ENCODE data around the gene SPATA33.
"Not testable (repeated sequence)": the region's sequence is repeated elsewhere in the genome, so short reads cannot be mapped to it uniquely, and the experiment has no call there.

The SPATA33 gene

DNA sequence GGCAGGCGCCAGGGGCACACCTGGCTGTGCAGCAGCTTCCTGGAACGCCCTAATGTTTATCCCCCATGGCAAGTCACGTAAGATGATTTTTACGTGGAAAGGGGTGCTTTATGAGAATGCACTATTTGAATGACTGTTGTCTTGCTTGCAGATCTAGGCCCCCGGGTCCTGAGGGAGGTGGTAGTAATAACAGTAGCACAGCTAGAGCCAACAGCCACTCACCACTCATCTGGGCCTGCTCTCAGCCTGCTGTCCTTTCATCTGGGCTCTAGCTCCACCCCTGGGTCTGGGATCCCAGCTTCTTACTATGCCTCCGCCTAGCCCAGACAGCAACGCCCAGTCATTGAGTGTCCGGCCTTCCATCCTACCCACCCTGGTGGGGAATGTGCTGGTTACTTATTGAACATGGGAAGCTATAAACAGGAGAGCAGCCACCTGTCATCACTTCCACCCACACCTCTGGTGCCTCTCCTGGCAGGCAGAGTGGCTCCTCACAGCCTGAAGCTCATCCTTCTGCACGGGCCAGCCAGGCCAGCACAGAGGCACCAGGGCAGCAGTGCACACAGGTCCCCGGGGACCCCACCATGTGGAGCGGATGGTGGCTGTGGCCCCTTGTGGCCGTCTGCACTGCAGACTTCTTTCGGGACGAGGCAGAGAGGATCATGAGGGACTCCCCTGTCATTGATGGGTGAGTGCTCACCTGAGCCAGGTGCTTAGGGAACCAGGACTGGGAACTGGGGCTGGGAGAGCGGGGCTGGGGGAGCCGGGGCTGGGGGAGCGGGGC is 27.6 kb upstream of the SPATA33 start:
- DNase-seq (ENCODE audit: low read depth) = no peak

DNA sequence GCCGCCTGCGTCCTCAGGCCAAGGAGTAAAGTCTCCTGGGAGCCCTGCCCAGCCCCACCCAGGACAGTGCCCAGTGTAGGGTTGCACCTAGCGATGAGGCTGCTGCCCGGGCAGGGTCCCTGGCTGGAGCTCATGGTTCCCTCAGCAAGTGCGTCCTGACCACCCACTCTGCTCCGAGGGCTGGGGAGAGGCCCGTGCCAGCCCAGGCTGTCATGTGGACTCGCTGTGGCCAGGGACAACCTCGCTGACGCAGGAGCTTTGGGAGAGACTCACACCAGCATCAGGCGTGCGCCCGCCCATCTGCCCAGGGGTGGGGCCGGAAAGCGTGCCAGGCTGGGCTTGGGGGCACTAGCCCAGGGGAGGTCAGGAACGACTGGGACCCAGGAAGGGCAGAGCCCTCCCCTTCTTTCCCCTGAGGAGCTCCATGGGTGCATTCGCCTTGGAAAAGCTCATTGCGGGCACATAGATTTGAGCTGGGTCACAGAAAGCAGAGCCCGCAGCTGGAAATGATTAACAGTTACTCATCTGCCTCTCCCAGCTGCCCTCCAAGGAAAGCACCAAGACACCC is 24.5 kb upstream of the SPATA33 start:
- DNase-seq (ENCODE audit: low read depth) = no peak

DNA sequence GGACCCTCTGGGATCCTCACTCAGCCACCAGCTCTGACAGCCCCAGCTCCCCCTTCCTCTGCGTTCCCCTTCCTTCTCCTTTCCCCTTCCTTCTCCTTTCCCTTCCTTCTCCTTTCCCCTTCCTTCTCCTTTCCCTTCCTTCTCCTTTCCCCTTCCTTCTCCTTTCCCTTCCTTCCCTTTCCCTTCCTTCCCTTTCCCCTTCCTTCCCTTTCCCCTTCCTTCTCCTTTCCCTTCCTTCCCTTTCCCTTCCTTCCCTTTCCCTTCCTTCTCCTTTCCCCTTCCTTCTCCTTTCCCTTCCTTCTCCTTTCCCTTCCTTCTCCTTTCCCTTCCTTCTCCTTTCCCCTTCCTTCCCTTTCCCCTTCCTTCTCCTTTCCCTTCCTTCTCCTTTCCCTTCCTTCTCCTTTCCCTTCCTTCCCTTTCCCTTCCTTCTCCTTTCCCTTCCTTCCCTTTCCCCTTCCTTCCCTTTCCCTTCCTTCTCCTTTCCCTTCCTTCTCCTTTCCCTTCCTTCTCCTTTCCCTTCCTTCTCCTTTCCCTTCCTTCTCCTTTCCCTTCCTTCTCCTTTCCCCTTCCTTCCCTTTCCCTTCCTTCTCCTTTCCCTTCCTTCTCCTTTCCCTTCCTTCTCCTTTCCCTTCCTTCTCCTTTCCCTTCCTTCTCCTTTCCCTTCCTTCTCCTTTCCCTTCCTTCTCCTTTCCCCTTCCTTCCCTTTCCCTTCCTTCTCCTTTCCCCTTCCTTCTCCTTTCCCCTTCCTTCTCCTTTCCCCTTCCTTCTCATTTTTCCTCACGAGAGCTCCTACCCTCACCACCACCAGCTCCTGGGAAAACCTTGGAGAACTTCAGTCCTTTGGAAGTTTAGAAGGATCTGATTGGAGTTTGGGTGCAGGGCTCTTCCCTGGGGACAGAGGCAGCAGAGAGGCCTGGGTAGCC is 22.9 kb upstream of the SPATA33 start:
- not testable (repeated sequence) for DNase-seq (ENCODE audit: low read depth)

DNA sequence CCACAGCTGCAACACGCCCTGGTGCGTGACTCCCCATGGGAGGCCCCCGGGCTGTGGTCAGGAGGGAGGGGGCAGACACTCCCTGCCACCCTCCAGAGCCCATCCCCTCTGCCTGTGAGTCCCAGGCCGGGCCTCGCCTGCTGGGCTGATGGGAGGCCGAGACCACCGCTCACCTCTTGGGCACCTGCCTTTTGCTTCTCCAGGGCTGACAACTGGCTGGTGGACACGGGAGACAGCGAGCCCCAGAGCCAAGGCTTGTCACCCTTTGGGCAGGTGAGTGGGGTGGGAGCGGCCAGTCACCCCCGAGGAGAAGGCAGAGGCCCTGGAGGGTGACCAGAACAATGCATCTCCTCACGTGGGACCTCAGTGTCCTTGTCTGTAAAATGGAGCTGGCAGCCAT is 21.0 kb upstream of the SPATA33 start:
- no peak for DNase-seq (ENCODE audit: low read depth)

DNA sequence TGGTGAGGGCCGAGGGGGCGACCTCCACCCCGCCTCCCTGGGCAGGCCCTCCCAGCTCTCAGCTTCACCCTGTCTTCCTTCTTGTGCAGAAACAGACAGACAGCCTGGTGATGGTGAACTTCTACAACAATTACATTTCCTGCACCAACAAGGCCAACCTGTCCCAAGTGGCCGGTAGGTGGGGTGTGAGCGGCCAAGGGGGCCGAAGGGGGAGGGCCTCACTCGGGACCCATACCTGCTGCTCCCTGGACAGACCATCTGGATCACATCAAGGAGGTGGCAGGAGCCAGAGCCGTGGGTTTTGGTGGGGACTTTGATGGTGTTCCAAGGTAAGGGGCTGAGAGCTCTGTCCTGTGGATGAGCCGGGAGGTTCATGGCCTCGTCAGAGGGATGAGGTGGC is 20.3 kb upstream of the SPATA33 start:
- DNase-seq (ENCODE audit: low read depth) = no peak

DNA sequence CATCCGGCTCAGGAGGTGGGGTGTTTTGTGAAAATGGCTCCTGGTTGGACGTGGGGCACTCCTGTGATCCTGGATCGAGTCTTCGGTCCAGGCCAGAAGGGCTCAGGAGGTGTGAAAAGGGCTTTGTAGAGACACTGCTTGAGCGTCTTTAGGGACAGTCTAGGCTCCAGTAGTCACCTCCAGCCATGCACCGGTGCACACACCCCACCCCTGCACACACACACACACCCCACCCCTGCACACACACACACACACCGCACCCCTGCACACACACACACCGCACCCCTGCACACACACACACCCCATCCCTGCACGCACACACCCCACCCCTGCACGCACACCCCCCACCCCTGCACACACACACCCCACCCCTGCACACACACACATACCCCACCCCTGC is 19.2 kb upstream of the SPATA33 start:
- no peak for DNase-seq (ENCODE audit: low read depth)

DNA sequence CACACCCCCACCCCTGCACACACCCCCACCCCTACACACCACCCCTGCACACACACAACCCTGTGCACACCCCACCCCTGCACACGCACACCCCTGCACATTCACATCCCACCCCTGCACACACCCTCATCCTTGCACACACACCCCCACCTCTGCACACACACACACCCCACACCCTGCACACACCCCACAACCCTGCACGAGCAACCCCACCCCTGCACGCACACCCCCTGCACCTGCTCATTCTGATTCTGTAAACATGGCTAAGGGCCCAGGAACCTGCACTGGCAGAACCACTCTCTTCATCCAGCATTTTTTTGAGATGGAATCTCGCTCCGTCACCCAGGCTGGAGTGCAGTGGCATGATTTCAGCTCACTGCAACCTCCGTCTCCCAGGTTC is 18.3 kb upstream of the SPATA33 start:
- no peak for DNase-seq (ENCODE audit: low read depth)

DNA sequence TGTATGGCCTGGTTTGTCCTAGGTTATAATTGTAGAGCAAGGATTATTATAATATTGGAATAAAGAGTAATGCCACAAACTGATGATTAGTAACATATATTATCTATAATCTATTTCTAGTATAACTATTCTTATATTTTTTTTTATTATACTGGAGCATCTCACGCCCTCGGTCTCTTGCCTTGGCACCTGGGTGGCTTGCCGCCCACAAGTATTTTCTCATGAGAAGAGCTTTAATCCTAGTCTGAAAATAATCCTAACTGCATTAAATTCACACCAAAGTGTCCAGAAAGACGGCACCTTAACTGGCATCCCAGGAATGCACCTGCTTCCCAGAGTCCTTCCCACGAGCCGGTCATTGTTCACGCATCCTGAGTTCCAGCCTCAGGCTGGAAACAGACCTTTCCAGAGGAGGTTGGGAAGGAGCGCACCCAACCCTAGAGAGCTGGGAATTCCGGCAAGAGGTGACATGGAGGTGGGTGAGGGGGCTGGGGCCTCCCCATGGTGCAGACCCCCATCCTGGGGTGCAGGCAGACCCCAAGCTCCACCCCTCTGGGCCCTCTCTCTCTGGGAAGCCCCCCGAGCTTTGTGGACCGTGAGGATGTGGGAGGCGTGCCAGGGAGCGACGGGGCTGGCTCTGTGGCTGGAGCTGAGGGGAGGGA is 16.0 kb upstream of the SPATA33 start:
- DNase-seq (ENCODE audit: low read depth) = no peak

DNA sequence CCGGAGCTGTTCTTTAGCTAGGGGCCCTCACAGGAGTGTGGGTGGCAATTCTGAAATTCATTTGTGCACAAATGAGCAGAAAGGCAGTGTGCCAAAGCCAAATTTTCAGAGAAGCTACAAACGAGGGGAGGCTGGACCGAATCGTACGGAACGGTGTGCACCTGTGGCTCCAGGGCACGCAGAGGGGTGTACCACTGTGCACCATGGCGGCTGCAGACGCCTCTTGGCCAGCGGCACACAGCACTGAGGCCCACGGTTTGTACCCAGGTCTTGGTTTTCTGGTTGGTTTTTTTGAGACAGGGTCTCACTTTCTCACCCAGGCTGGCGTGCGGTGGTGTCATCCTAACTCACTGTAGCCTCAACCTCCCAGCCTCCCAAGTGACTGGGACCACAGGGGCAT is 15.1 kb upstream of the SPATA33 start:
- no peak for DNase-seq (ENCODE audit: low read depth)

DNA sequence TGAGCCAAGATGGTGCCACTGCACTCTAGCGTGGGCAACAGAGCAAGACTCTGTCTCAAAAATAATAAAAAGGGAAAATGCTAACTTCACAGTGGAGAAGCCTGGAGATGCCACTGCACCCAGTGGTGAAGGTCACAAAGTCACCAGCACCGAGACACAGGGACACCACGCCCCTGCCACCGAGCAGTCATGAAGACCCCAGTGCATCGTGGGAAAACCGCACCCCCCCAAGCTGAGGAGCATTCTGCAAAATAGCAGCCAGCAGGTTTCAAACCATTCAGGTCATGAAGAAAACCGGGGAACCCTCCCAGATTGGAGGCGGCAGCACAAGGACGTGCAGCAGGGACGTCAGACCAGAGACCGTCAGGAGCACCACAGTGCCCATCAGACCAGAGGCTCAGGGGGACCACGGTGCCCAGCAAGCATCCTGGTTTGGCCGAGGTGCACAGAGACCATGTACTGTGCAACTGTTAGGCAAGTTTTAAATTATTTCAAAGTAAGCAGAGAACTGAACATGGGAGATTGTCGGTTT is 13.8 kb upstream of the SPATA33 start:
- no peak for DNase-seq (ENCODE audit: low read depth)

DNA sequence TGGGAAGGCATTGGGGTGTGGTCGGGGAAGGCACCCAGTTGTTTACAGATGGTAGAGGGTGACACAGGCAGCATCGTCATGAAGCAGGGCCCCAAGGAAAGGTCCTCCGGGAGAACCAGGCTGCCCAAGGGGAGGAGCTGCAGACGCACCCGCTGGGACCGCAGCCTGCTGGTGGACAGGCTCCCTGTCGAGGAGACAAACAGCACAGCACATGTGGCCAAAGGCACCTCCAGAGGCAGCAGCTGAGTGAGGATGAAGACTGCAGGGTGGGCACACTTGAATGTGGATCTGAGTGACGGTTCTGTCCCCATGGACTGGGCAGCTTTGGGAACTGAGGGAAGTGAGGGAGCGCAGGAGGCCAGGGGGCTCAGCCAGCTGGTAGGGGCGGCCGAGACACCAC is 12.5 kb upstream of the SPATA33 start:
- no peak for DNase-seq (ENCODE audit: low read depth)

DNA sequence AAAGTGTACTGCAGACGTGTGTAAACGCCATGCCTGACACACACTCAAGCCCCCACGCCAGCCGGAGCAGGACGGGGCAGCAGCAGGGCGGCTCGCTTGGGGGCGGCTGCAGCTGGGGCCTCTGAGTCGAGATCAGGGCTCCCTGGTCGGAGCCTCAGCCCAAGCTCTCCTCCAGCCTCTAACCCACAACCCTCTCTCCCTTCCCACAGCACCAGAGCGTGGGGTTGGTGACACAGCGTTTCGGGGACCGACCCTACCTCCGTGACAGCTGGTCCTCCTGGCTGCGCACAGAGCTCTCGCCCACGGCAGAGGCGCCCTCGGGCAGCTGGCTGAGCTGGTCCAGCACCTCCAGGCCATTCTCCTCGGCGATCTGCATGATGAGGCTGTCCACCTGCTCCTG is 11.4 kb upstream of the SPATA33 start:
- DNase-seq (ENCODE audit: low read depth) = no peak

DNA sequence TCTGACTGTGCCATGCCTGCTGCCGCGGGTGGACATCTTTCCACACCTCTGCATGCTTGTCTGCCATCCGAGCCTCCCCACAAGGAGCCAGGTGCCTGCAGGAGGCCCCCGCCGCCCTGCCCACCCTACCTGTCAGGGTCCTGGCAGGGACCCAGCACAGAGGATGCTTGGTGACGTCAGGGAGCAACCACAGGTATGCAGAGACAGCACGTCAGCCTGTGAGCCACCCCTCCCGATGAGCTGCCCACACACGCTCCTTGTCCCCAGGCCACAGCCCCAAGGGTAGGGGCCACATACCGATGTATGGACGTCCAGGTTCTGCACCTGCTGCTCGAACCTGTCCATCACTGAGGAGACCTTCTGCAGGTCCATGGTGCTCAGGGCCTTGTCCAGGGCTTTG is 10.7 kb upstream of the SPATA33 start:
- no peak for DNase-seq (ENCODE audit: low read depth)

DNA sequence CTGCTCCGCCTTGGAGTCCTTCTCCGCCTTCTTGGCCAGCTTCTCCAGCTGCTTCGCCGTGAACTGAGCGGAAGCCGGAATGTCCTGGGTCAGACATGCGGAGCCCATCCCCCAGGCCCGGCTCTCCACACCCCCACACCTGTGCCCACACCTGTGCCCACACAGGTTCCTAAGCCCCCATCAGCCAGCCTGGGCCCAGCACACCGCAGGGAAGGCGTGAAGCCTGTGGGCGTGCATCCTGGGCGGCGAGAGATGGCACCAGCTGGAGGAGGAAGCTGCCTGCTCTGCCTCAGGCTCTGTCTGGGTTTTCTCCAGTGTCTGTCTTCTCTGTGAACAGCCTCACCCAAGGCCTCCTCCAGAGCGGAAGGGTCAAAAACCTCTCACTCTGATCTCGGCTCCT is 6.1 kb upstream of the SPATA33 start:
- no peak for DNase-seq (ENCODE audit: low read depth)

DNA sequence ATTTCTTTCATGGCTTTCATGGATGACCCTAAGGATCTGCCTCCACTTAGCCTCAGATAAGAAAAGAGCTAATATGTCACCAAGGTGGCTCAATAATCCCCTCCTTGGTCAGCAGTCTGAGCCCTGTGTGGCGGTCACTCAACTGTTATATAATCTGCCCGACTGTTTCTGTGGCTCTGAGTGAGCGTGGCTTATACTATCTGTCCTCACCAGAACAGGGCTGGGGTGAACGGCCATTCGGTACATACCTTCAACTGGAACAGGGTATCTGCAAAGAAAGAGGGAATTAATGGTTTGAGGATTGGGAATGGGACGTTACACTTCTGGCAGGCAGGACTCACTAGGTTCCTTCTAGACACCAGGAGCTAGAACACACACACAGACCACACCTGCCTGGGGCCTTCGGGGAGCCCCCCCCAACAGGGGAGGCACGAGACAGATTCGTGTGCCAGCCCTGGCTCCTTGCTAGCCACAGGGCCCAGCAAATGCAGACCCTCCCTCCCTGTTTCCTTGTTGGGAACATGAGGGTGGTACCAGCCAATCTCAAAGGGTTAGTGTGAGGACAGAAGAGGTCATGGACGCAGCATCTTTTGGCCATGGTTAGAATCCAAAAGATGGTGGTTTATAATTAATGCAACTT is 3.9 kb upstream of the SPATA33 start:
- no peak for DNase-seq (ENCODE audit: low read depth)

DNA sequence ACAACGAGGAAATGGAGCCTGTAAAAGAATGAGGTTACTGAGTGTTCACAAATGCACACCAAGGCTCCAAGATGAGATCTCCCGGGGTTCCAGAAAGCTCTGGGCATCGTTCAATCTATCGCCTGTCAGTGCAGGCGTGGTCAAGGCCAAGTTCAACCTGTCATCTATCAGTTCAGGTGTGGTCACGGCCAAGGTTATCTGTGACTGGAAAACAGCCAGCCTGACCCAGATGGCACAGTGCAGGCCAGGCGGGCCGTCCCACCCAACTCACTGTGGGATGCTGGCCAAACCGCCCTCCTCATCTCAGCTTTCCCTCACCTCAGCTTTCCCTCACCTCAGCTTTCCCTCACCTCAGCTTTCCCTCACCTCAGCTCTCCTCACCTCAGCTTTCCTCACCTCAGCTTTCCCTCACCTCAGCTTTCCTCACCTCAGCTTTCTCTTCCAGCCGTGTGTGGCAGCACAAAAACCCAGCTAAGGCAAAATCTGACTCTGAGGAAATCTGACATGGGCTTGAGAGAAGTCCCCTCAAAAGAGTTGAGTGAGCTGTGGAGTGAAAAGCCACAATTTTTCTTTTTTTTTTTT is 2.5 kb upstream of the SPATA33 start:
- DNase-seq (ENCODE audit: low read depth) = no peak

DNA sequence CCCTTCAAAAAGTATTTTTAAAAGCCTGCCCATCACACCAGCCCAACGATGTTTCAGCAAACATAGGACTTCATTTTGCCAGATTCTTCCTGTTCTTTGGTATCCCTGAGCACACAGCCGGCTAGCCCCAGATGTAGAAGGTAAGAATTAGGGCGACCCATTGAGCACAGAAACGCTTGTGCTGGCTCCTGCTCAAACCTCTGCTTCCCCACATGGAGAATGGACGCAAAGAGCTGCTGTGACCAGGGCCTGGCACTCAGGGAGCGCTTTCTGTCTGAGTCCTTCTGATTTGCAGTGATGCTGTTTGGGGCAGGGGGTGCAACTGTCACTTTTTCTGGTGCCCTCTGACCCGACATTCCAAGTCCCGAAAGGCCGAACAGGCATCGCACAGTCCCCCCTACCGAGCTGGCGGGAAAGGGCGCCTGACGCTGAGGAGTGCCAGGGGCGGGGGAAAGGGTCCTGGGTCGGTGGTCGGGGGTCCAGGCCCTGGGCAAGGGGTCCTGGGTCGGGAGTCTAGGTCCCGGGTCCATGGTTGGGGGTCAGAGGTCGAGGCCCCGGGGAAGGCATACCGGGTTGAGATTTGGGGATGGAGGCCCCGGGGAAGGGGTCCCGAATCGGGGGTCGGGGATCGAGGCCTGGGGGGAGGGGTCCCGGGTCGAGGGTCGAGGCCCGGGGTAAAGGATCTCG is 1.1 kb upstream of the SPATA33 start:
- no peak for DNase-seq (ENCODE audit: low read depth)

DNA sequence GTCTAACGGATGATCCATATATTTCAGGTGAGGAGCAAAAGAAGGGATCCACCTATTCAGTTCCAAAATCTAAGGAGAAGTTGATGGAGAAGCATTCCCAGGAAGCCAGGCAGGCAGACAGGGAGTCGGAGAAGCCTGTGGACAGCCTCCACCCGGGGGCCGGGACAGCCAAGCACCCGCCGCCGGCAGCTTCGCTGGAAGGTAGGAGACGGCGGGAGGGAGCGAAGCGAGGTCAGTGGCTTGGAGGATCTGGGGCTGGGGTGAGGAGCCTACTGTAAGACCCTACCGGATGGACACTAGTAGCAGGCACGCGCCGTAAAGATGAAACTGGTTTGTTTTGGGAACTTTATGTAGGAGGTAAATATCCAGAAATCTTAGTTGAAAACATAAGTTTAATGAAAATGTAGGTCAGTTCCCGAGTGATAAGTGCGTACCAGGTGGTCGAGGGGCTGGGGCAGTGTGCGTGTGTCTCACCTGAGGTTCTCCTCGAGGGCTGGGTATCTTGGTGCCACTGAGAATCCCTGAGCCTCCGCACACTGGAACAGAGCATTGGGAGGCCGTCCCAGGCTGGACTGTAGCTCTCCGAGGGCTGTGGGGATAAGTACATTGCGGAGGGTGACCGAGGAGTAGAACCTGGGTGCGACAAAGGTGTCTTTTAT is 714 bp downstream of the SPATA33 start:
- no peak for DNase-seq (ENCODE audit: low read depth)

DNA sequence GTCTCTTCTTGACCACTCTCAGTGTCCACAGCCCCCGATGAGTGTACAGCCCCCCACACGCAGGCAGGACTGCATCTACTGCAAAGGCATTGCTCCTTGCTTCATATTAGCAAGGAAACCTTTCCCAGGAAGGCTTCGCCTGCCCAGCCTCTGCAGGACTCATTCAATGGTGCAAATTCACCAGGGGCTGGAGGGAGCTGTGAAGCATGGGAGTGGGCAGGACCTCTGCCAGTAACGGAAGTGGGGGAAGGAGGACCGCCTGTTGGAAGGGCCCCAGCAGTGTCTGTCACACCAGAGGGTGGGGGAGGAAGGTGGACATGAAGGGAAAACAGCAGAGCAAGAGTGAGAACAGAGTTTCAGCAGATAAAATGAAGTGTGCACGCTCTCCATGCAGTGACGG is 2.5 kb downstream of the SPATA33 start:
- DNase-seq (ENCODE audit: low read depth) = no peak

DNA sequence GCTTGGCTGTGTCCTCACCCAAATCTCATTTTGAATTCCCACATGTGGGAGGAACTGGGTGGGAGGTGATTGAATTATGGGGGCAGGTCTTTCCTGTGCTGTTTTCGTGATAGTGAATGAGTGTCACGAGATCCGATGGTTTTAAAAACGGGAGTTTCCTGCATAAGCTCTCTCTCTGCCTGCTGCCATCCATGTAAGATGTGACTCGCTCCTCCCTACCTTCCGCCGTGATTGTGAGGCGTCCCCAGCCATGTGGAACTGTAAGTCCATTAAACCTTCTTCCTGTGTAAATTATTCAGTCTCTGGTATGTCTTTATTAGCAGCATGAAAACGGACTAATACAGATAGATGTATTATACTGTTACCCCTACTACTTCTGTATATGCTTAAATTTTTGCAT is 3.6 kb downstream of the SPATA33 start:
- DNase-seq (ENCODE audit: low read depth) = no peak

Measured in non-pigmented ciliary epithelial cell (primary cell).